Glomerular visceral epithelial cell (primary cell): ENCODE results near the gene ACOX3.
"Not testable (repeated sequence)": the region's sequence is repeated elsewhere in the genome, so short reads cannot be mapped to it uniquely, and the experiment has no call there.

Source experiments
- DNase-seq: peaks from one replicate; pipeline ENCODE4 v3.0.0-alpha.2; 2016; ENCODE audit errors: extremely low spot score

Gene ACOX3

GRCh38 chr4:8352368-8353157, 88.0 kb downstream of the ACOX3 start:
- no peak for DNase-seq

GRCh38 chr4:8351931-8352367, 88.6 kb downstream of the ACOX3 start:
- DNase-seq, result no peak

GRCh38 chr4:8350841-8351461, 89.6 kb downstream of the ACOX3 start:
- DNase-seq, result no peak

- DNase-seq, result no peak
These were observed 90.2 kb downstream of the ACOX3 start for GRCh38 chr4:8350352-8350751.

- no peak for DNase-seq
These were observed 90.8 kb downstream of the ACOX3 start for GRCh38 chr4:8349664-8350236.

- DNase-seq, result not testable (repeated sequence)
These were observed 91.3 kb downstream of the ACOX3 start for GRCh38 chr4:8349236-8349635.

- no peak for DNase-seq
These were observed 92.5 kb downstream of the ACOX3 start for GRCh38 chr4:8348071-8348470.

GRCh38 chr4:8347660-8348059, 92.9 kb downstream of the ACOX3 start:
- no peak for DNase-seq

- DNase-seq, result no peak
These were observed 93.5 kb downstream of the ACOX3 start for GRCh38 chr4:8346838-8347605.

GRCh38 chr4:8345946-8346814, 94.3 kb downstream of the ACOX3 start:
- DNase-seq, result no peak

GRCh38 chr4:8345053-8345945, 95.2 kb downstream of the ACOX3 start:
- no peak for DNase-seq

- DNase-seq, result no peak
These were observed 96.1 kb downstream of the ACOX3 start for GRCh38 chr4:8344377-8344776.

GRCh38 chr4:8343967-8344331, 96.6 kb downstream of the ACOX3 start:
- DNase-seq, result no peak

- no peak for DNase-seq
These were observed 97.1 kb downstream of the ACOX3 start for GRCh38 chr4:8343262-8343966.

- DNase-seq, result no peak
These were observed 97.8 kb downstream of the ACOX3 start for GRCh38 chr4:8342651-8343261.

GRCh38 chr4:8341691-8342090, 98.8 kb downstream of the ACOX3 start:
- DNase-seq, result no peak

- DNase-seq, result not testable (repeated sequence)
These were observed 99.2 kb downstream of the ACOX3 start for GRCh38 chr4:8341281-8341680.

GRCh38 chr4:8340781-8341241, 99.7 kb downstream of the ACOX3 start:
- no peak for DNase-seq

- no peak for DNase-seq
These were observed 102.1 kb downstream of the ACOX3 start for GRCh38 chr4:8338351-8338961.
